Panc1 (cell line): ENCODE measurements around the gene GON7. TPM values are rescaled to one million over a fixed set of nuclear protein-coding genes. Genes with fewer than 3 reads are reported as not detected.

Experiments
- ATAC-seq: fragments of 200-7000 bp; cut with Tn5 transposase; 2 replicates; pipeline ENCODE4 v1.9.1; 2020; ENCODE audit warnings: mild to moderate bottlenecking, moderate library complexity
- BruUV-seq: library from RNA; stranded (reverse); fragments of 400-500 nt; replicated peaks from 2 replicates; lab custom pipeline; 2021; lab: Mats Ljungman, UMichigan
- CTCF ChIA-PET: fragments of 300-600 bp; sonication (Branson Sonifier 250); formaldehyde crosslinking; loops from one replicate; lab custom pipeline; 2022; ENCODE audit warnings: antibody characterized with exemption; lab: Charles Lee
- POLR2A ChIA-PET: fragments of 300-600 bp; sonication (Branson Sonifier 250); formaldehyde crosslinking; loops from one replicate; lab custom pipeline; 2022; ENCODE audit warnings: antibody characterized with exemption; lab: Charles Lee
- DNase-seq: peaks from one replicate; pipeline ENCODE4 v3.0.0-alpha.2; 2010; ENCODE audit warnings: low read depth, low spot score
- H3K27ac ChIP-seq: 2 replicates; pipeline ENCODE4 v1.5.1; 2011; ENCODE audit warnings: mild to moderate bottlenecking, low read length, inconsistent platforms
- H3K27me3 ChIP-seq: fragments of 200-500 bp; sonication (Bioruptor generic); 2 replicates; pipeline ENCODE4 v1.6.0; 2014; ENCODE audit warnings: low read length, inconsistent platforms; ENCODE audit not compliant: control insufficient read depth, insufficient read depth
- H3K36me3 ChIP-seq: fragments of 200-500 bp; sonication (Bioruptor generic); 2 replicates; pipeline ENCODE4 v1.5.1; 2014; ENCODE audit warnings: inconsistent platforms, mild to moderate bottlenecking, low read length, moderate library complexity; ENCODE audit not compliant: control insufficient read depth, insufficient read depth
- H3K4me1 ChIP-seq: 2 replicates; pipeline ENCODE4 v1.5.1; 2011; ENCODE audit warnings: inconsistent platforms, mild to moderate bottlenecking, low read length, moderate library complexity; ENCODE audit not compliant: control insufficient read depth, insufficient read depth
- H3K4me3 ChIP-seq, 2 experiments: 2 replicates each; pipeline ENCODE4 v1.5.1; 2011 to 2012; ENCODE audit warnings: low read depth in 2 of 2, low read length in 2 of 2, mild to moderate bottlenecking in 2 of 2, inconsistent platforms in 1 of 2, moderate library complexity in 1 of 2
- H3K9me3 ChIP-seq: fragments of 200-500 bp; sonication (Bioruptor generic); 2 replicates; pipeline ENCODE4 v1.5.1; 2014; ENCODE audit warnings: low read depth, mild to moderate bottlenecking, inconsistent platforms, low read length, moderate library complexity; ENCODE audit not compliant: control insufficient read depth, insufficient read depth
- CTCF ChIP-seq: fragments of 450-650 bp; IDR thresholded peaks from 2 replicates; pipeline ENCODE4 v1.5.1; 2017; ENCODE audit warnings: mild to moderate bottlenecking
- POLR2AphosphoS5 ChIP-seq: IDR thresholded peaks from 2 replicates; pipeline ENCODE4 v1.6.1; 2012; ENCODE audit warnings: mild to moderate bottlenecking, low read depth, low read length, moderate library complexity
- REST ChIP-seq, 2 experiments: IDR thresholded peaks; 2 replicates each; pipeline ENCODE4 v1.6.1; 2011 to 2012; ENCODE audit warnings: low read depth in 2 of 2, control low read depth in 1 of 2, low read length in 1 of 2, mild to moderate bottlenecking in 1 of 2, moderate library complexity in 1 of 2; ENCODE audit not compliant: insufficient read depth in 1 of 2
- SIN3A ChIP-seq: IDR thresholded peaks from 2 replicates; pipeline ENCODE4 v1.6.1; 2012; ENCODE audit warnings: low read depth, mild to moderate bottlenecking, low read length, moderate library complexity, borderline replicate concordance; ENCODE audit not compliant: insufficient read depth
- TCF7L2 ChIP-seq: IDR thresholded peaks from 2 replicates; pipeline ENCODE4 v1.6.1; 2011; ENCODE audit warnings: mild to moderate bottlenecking, low read depth, low read length, inconsistent platforms
- in situ Hi-C: cut with HindIII; loops from 2 replicates; pipeline ENCODE4 v1.10.0; 2016; ENCODE audit warnings: low sequenced_read_pairs, low pct_unique_long_range_greater_than_20kb
- intact Hi-C: fragments of 100-400 bp; cut with micrococcal nuclease; formaldehyde crosslinking; loops from one replicate; pipeline ENCODE4 v1.10.0; 2022; ENCODE audit not compliant: unreplicated experiment
- total RNA-seq: library from RNA; stranded (reverse); gene quantifications from one replicate; pipeline ENCODE4 v1.2.1, GENCODE V29; 2021; ENCODE audit not compliant: unreplicated experiment

Gene GON7
- total RNA-seq, 1 experiment from 2014 or later, result 9.5 TPM

- TF ChIP-seq TCF7L2 (no peak), CTCF (no peak), SIN3A (no peak), POLR2AphosphoS5 (no peak), REST (IDR thresholded peaks at IDR 0.05; ENCODE audit: insufficient read depth in 1 of 2, low read depth in 2 of 2, low read length in 1 of 2) (no peak)
- POLR2A ChIA-PET, result no interaction called here
- in situ Hi-C loops, result no loop called here
- H3K27ac ChIP-seq, result no peak overlapping the region
- CTCF ChIA-PET, result no interaction called here
- H3K27me3 ChIP-seq, result no peaks in the 10 kb centered on the region
- no peak for ATAC-seq
- intact Hi-C loops, result no loop called here
- no TSS peak for BruUV-seq
- DNase-seq, result no peak
- H3K36me3 ChIP-seq, result peaks cover 3% of the 10 kb centered on the region; the same call in 1 of the 2 replicates
- no peaks in the 10 kb centered on the region for H3K9me3 ChIP-seq
- no peaks in the 10 kb centered on the region for H3K4me1 ChIP-seq
- no peak overlapping the region for H3K4me3 ChIP-seq
Observed at GRCh38 chr14:93200553-93200952, 6.3 kb downstream of the GON7 start.

- H3K27ac ChIP-seq, result no peak overlapping the region
- intact Hi-C loops, result no loop called here
- no peaks in the 10 kb centered on the region for H3K27me3 ChIP-seq
- H3K4me3 ChIP-seq, result no peak overlapping the region
- no peak for DNase-seq
- no TSS peak for BruUV-seq
- peaks cover 3% of the 10 kb centered on the region; the same call in 1 of the 2 replicates for H3K36me3 ChIP-seq
- no peaks in the 10 kb centered on the region for H3K9me3 ChIP-seq
- no peaks in the 10 kb centered on the region for H3K4me1 ChIP-seq
- ChIA-PET CTCF (no interaction called here), POLR2A (no interaction called here)
- TF ChIP-seq SIN3A, result no peak
- TF ChIP-seq TCF7L2, result no peak
- TF ChIP-seq CTCF, result no peak
- no peak for TF ChIP-seq REST (IDR thresholded peaks at IDR 0.05; ENCODE audit: insufficient read depth in 1 of 2, low read depth in 2 of 2, low read length in 1 of 2)
- no peak for TF ChIP-seq POLR2AphosphoS5
- ATAC-seq, result no peak
- in situ Hi-C loops, result no loop called here
Observed at GRCh38 chr14:93199031-93199430, 7.8 kb downstream of the GON7 start.
